NT2/D1 (cell line): ENCODE results near the gene HMMR.
A peak's percentile ranks its signal among the peaks of the same experiment; 100 is the strongest.

Source experiments
- DNase-seq: peaks from one replicate; pipeline ENCODE4 v3.0.0-alpha.2; 2011; ENCODE audit warnings: low read depth, low spot score
- H3K27me3 ChIP-seq: 2 replicates; pipeline ENCODE4 v1.6.0; 2011; ENCODE audit warnings: mild to moderate bottlenecking; ENCODE audit not compliant: insufficient read length, insufficient read depth
- H3K36me3 ChIP-seq: 2 replicates; pipeline ENCODE4 v1.6.1; 2011; ENCODE audit warnings: mild to moderate bottlenecking, low read length, mixed read lengths; ENCODE audit not compliant: insufficient read depth, insufficient read length
- H3K4me1 ChIP-seq: 2 replicates; pipeline ENCODE4 v1.5.1; 2011; ENCODE audit not compliant: insufficient read depth, insufficient read length
- H3K4me3 ChIP-seq: 2 replicates; pipeline ENCODE4 v1.5.1; 2011; ENCODE audit warnings: low read depth; ENCODE audit not compliant: insufficient read length
- H3K9ac ChIP-seq: 2 replicates; pipeline ENCODE4 v1.6.0; 2011; ENCODE audit warnings: low read depth; ENCODE audit not compliant: insufficient read length
- H3K9me3 ChIP-seq: 2 replicates; pipeline ENCODE4 v1.5.1; 2011; ENCODE audit warnings: mild to moderate bottlenecking, low read length; ENCODE audit not compliant: insufficient read depth
- SUZ12 ChIP-seq: IDR thresholded peaks from 2 replicates; pipeline ENCODE4 v1.6.1; 2011; ENCODE audit not compliant: insufficient read length, insufficient read depth; ENCODE audit errors: extremely low read depth
- YY1 ChIP-seq: IDR thresholded peaks from 2 replicates; pipeline ENCODE4 v1.6.1; 2011; ENCODE audit not compliant: insufficient read length, insufficient read depth
- ZNF274 ChIP-seq: IDR thresholded peaks from 2 replicates; pipeline ENCODE4 v1.6.1; 2011; ENCODE audit warnings: mild to moderate bottlenecking, low read depth, low read length

The HMMR gene

DNA sequence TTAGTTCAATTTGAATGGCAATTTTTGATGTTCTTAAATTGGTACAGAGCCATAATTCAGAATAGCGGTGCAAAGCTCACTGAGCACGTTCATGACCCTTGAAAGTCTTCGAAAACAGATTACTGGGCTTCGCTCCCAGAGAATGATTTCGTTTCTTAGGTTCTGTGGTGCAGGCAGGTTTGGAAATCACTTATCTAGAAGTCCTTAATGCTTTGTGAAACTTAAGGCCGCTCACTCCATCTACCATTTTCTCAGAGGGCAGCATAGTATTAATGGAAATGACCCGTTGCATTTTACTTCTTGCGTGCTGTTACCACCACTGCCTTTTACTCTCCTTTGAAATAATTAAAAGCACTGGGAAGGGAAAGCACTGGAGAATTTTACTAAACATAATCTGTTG is 42.1 kb downstream of the HMMR start:
- Histone ChIP-seq H3K36me3 (no peaks in the 10 kb centered on the region), H3K27me3 (no peaks in the 10 kb centered on the region), H3K4me1 (no peaks in the 10 kb centered on the region), H3K4me3 (no peak overlapping the region), H3K9ac (no peak overlapping the region), H3K9me3 (no peaks in the 10 kb centered on the region)
- no peak for DNase-seq
- TF ChIP-seq YY1, result no peak

- TF ChIP-seq SUZ12, result no peak
- no peak for TF ChIP-seq YY1
- TF ChIP-seq ZNF274, result no peak
- DNase-seq, result peak; percentile 72
Measured at GRCh38 chr5:163503106-163504078, 43.0 kb downstream of the HMMR start.

GRCh38 chr5:163504079-163504931 is 43.9 kb downstream of the HMMR start:
- Histone ChIP-seq H3K9ac (peak overlapping the region; percentile 76), H3K4me1 (no peaks in the 10 kb centered on the region), H3K27me3 (no peaks in the 10 kb centered on the region), H3K36me3 (no peaks in the 10 kb centered on the region), H3K4me3 (peak overlapping the region; percentile 45), H3K9me3 (no peaks in the 10 kb centered on the region)
- no peak for TF ChIP-seq SUZ12
- no peak for TF ChIP-seq YY1
- TF ChIP-seq ZNF274, result no peak
- no peak for DNase-seq

More at GRCh38 chr5:163503106-163504078, 43.0 kb downstream of the HMMR start:
- no peaks in the 10 kb centered on the region for H3K9me3 ChIP-seq
- no peaks in the 10 kb centered on the region for H3K27me3 ChIP-seq
- peak overlapping the region; percentile 76 for H3K9ac ChIP-seq
- no peaks in the 10 kb centered on the region for H3K4me1 ChIP-seq
- H3K4me3 ChIP-seq, result peak overlapping the region; percentile 45
- H3K36me3 ChIP-seq, result no peaks in the 10 kb centered on the region

- Histone ChIP-seq H3K36me3 (no peaks in the 10 kb centered on the region), H3K4me3 (peak overlapping the region; percentile 45), H3K9me3 (no peaks in the 10 kb centered on the region), H3K27me3 (no peaks in the 10 kb centered on the region), H3K4me1 (no peaks in the 10 kb centered on the region), H3K9ac (peak overlapping the region; percentile 76)
- TF ChIP-seq SUZ12, result no peak
- no peak for TF ChIP-seq ZNF274
- TF ChIP-seq YY1, result no peak
- DNase-seq, result no peak
Measured at GRCh38 chr5:163505049-163505367, 44.6 kb downstream of the HMMR start.

GRCh38 chr5:163505368-163506094 is 45.1 kb downstream of the HMMR start, which contains the start of gene MAT2B:
Gene MAT2B, plus strand, starts transcription at chr5:163505619. Its CDS starts 68 bp downstream, at chr5:163505687.
- peak; percentile 86 for DNase-seq
- TF ChIP-seq ZNF274, result no peak
- TF ChIP-seq SUZ12, result no peak
- TF ChIP-seq YY1, result no peak
- H3K4me3 ChIP-seq, result peak within 1 kb of the TSS; percentile 75

DNA sequence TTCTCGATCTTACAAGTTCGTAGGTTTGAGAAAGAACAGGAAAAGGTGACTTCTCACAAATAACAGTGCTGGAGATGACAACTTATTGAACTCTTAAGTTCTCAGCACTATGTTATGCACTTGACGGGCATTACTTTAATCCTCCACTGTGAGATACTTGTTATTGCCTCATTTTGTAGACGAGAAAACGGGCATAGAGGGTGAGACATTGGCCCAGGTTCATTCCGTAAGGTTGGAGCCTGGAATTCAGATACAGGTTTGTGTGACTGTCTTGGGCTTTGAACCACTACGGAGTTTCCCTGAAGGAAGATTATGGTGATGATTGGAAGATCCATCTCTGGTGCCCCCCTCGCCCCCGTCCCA is 45.6 kb downstream of the HMMR start:
- Histone ChIP-seq H3K9ac (peak overlapping the region; percentile 81), H3K9me3 (no peaks in the 10 kb centered on the region), H3K4me1 (no peaks in the 10 kb centered on the region), H3K27me3 (no peaks in the 10 kb centered on the region), H3K4me3 (peak overlapping the region; percentile 75), H3K36me3 (no peaks in the 10 kb centered on the region)
- no peak for DNase-seq
- TF ChIP-seq SUZ12 (no peak), ZNF274 (no peak), YY1 (no peak)

More at GRCh38 chr5:163505368-163506094, 45.1 kb downstream of the HMMR start, which contains the start of gene MAT2B:
- Histone ChIP-seq H3K36me3 (no peaks in the 10 kb centered on the region), H3K9me3 (no peaks in the 10 kb centered on the region), H3K27me3 (no peaks in the 10 kb centered on the region), H3K4me1 (no peaks in the 10 kb centered on the region), H3K9ac (peak within 1 kb of the TSS; percentile 81)
